Endothelial cell of umbilical vein (primary cell): ENCODE measurements around the gene FIZ1. TPM values are rescaled to one million over a fixed set of nuclear protein-coding genes. Genes with fewer than 3 reads are reported as not detected.

Experiments used
- BruUV-seq: library from RNA; stranded (reverse); fragments of 400-500 nt; replicated peaks from 2 replicates; lab custom pipeline; 2021; lab: Mats Ljungman, UMichigan
- CTCF ChIA-PET: fragments of 300-600, 350-600 bp; sonication (Branson Sonifier 250); formaldehyde crosslinking; loops from one replicate; lab custom pipeline; 2021; ENCODE audit warnings: antibody characterized with exemption, inconsistent platforms; lab: Charles Lee
- POLR2A ChIA-PET: fragments of 300-600, 350-600 bp; sonication (Branson Sonifier 250); formaldehyde crosslinking; loops from one replicate; lab custom pipeline; 2021; ENCODE audit warnings: antibody characterized with exemption, inconsistent platforms; lab: Charles Lee
- DNase-seq: peaks from one replicate; pipeline ENCODE4 v3.0.0-alpha.2; 2011; ENCODE audit warnings: low read depth, low spot score
- FAIRE-seq: peaks from 2 replicates; lab custom pipeline; 2011; peaks lifted over from hg19 to GRCh38; lab: Jason Lieb, UNC
- H2AFZ ChIP-seq: 2 replicates; pipeline ENCODE4 v1.6.0; 2012; ENCODE audit warnings: low read depth, low read length, control low read depth, inconsistent platforms
- H3K27ac ChIP-seq: 2 replicates; pipeline ENCODE4 v1.5.1; 2011; ENCODE audit warnings: low read depth, mild to moderate bottlenecking, control low read depth, low read length, moderate library complexity; ENCODE audit not compliant: insufficient read depth
- H3K27me3 ChIP-seq, 2 experiments: 2 replicates each; pipeline versions ENCODE4 v1.6.0 to v1.6.1; 2011; ENCODE audit warnings: low read length in 2 of 2, mixed read lengths in 1 of 2; ENCODE audit not compliant: control insufficient read depth in 2 of 2, insufficient read depth in 2 of 2
- H3K36me3 ChIP-seq, 2 experiments: 2 replicates in 1 of 2; 3 replicates in 1 of 2; pipeline ENCODE4 v1.5.1; 2011; ENCODE audit warnings: low read length in 2 of 2, mild to moderate bottlenecking in 1 of 2, moderate library complexity in 1 of 2; ENCODE audit not compliant: control insufficient read depth in 2 of 2, insufficient read depth in 2 of 2; ENCODE audit errors: extremely low read depth in 1 of 2
- H3K4me1 ChIP-seq: 3 replicates; pipeline ENCODE4 v1.5.1; 2011; ENCODE audit warnings: mild to moderate bottlenecking, low read length; ENCODE audit not compliant: control insufficient read depth, insufficient read depth; ENCODE audit errors: extremely low read depth
- H3K4me2 ChIP-seq: 2 replicates; pipeline ENCODE4 v1.6.1; 2011; ENCODE audit warnings: low read length, control low read depth, mixed read lengths; ENCODE audit not compliant: insufficient read depth
- H3K4me3 ChIP-seq, 3 experiments: fragments of 200-600 bp in 1 of 3; sonication (generic), shearing (Covaris generic) in 1 of 3; replicated peaks in 1 of 3; 2 replicates each; pipeline ENCODE4 v1.5.1; 2011 to 2016; ENCODE audit warnings: control low read depth in 3 of 3, low read length in 3 of 3, mild to moderate bottlenecking in 2 of 3, inconsistent platforms in 1 of 3, low read depth in 1 of 3, moderate library complexity in 1 of 3; ENCODE audit not compliant: insufficient read depth in 1 of 3
- H3K79me2 ChIP-seq: 2 replicates; pipeline ENCODE4 v1.6.0; 2012; ENCODE audit warnings: low read length, inconsistent platforms; ENCODE audit not compliant: control insufficient read depth, insufficient read depth
- H3K9ac ChIP-seq: replicated peaks from 2 replicates; pipeline ENCODE3; 2011; ENCODE audit warnings: low read length, control low read depth; ENCODE audit not compliant: insufficient read depth; ENCODE audit errors: extremely low read depth
- H3K9me1 ChIP-seq: replicated peaks from 3 replicates; pipeline ENCODE4 v1.6.0; 2011; ENCODE audit warnings: mild to moderate bottlenecking, low read length; ENCODE audit not compliant: control insufficient read depth, insufficient read depth; ENCODE audit errors: extremely low read depth
- H3K9me3 ChIP-seq: replicated peaks from 2 replicates; pipeline ENCODE4 v1.5.1; 2012; ENCODE audit warnings: low read length, inconsistent platforms; ENCODE audit not compliant: control insufficient read depth, insufficient read depth
- H4K20me1 ChIP-seq: replicated peaks from 2 replicates; pipeline ENCODE3; 2011; ENCODE audit warnings: mild to moderate bottlenecking, low read length; ENCODE audit not compliant: control insufficient read depth, insufficient read depth; ENCODE audit errors: extremely low read depth
- EZH2 ChIP-seq: IDR thresholded peaks from 2 replicates; pipeline ENCODE4 v1.6.1; 2012; ENCODE audit warnings: borderline replicate concordance, low read depth, mild to moderate bottlenecking, moderate library complexity, low read length, inconsistent platforms; ENCODE audit not compliant: severe bottlenecking
- FOS ChIP-seq: IDR thresholded peaks from 2 replicates; pipeline ENCODE4 v1.6.1; 2011; ENCODE audit warnings: mild to moderate bottlenecking, low read length, moderate library complexity, borderline replicate concordance; ENCODE audit not compliant: insufficient read depth
- GATA2 ChIP-seq: IDR thresholded peaks from 2 replicates; pipeline ENCODE4 v1.7.0; 2011; ENCODE audit warnings: low read depth, mild to moderate bottlenecking, moderate library complexity, mixed read lengths, low read length; ENCODE audit not compliant: insufficient read length, insufficient read depth
- JUN ChIP-seq: IDR thresholded peaks from 2 replicates; pipeline ENCODE4 v1.6.1; 2011; ENCODE audit warnings: borderline replicate concordance, low read depth; ENCODE audit not compliant: insufficient read length, insufficient read depth
- MYC ChIP-seq: IDR thresholded peaks from one replicate; pipeline ENCODE4 v1.6.1; 2011; ENCODE audit warnings: mild to moderate bottlenecking, low read depth, low read length
- POLR2A ChIP-seq: IDR thresholded peaks from 2 replicates; pipeline ENCODE4 v1.6.1; 2012; ENCODE audit warnings: low read depth, mild to moderate bottlenecking, control low read depth, low read length
- POLR2AphosphoS5 ChIP-seq: IDR thresholded peaks from 2 replicates; pipeline ENCODE4 v1.6.1; 2012; ENCODE audit warnings: low read depth, mild to moderate bottlenecking, control low read depth, low read length, moderate library complexity; ENCODE audit not compliant: insufficient read depth
- dilution Hi-C: fragments of 300-500 bp; cut with MboI; formaldehyde crosslinking; loops from one replicate; pipeline ENCODE4 v1.15.0; 2019; ENCODE audit warnings: low sequenced_read_pairs; ENCODE audit not compliant: extremely low pct_ligation_motif_present
- intact Hi-C: fragments of 100-400 bp; cut with micrococcal nuclease; formaldehyde crosslinking; loops from one replicate; pipeline ENCODE4 v1.10.0; 2022
- polyA plus RNA-seq, 4 experiments: library from polyadenylated mRNA; depleted of rRNA in 3 of 4; stranded (reverse) in 3 of 4; unstranded in 1 of 4; fragments of >200 nt; gene quantifications; 2 replicates each; pipeline versions ENCODE4 v1.2.1 to v1.2.3, GENCODE V29; 2011 to 2012; ENCODE audit warnings: missing spikeins in 1 of 4
- total RNA-seq: library from RNA; stranded (reverse); gene quantifications from 2 replicates; pipeline ENCODE4 v1.2.3, GENCODE V29; 2021
- TF ChIP-seq, protein P1 (sequence below): IDR thresholded peaks from 2 replicates; pipeline ENCODE4 v1.6.1; 2011; ENCODE audit not compliant: insufficient read depth, insufficient read length
- TF ChIP-seq, protein P2 (sequence below), 2 donors: IDR thresholded peaks; 1 replicate in 1 of 2; 2 replicates in 1 of 2; pipeline ENCODE4 v1.5.1; 2011; ENCODE audit warnings: low read length in 2 of 2, mild to moderate bottlenecking in 2 of 2, moderate library complexity in 2 of 2, control low read depth in 1 of 2, inconsistent platforms in 1 of 2, low read depth in 1 of 2; ENCODE audit not compliant: insufficient read depth in 1 of 2; ENCODE audit errors: extremely low read depth in 1 of 2

FIZ1 gene
- total and polyA plus RNA-seq, 2 donors (not counting 3 experiments of a cell fraction or from before 2014, with no cell fraction given), result 6.6 to 15.6 TPM

DNA sequence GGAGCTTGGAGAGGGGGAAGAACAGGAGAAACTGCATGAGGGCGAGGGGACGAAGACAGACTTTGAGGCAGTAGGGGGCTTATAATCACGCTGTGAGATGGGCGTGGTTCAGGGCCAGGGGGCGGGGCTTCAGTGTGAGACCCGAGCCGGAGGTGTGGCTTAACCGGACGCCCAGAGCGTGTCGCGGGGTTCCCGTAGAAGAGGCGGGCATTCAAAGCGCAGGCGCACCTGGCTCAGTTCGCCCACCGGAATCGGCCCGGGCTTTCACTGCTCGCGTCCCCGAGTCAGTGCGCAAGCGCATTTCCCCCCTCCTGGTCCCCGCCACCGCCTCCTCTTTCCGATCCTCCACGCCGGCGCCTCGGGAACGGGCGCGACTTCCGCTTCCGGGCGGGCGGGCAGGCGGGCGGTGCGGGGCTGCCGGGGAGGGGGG, 5.9 kb upstream of the FIZ1 start:
- Histone ChIP-seq H3K9ac (peak overlapping the region; percentile 76), H4K20me1 (no peaks in the 10 kb centered on the region), H3K4me2 (no peak overlapping the region), H3K4me1 (peaks cover 21% of the 10 kb centered on the region), H3K79me2 (peaks cover 24% of the 10 kb centered on the region), H3K27ac (peak overlapping the region; percentile 76), H3K9me3 (no peaks in the 10 kb centered on the region), H3K4me3 (peak overlapping the region in 1 of 3 experiments; percentile 96), H2AFZ (peak overlapping the region; percentile 4), H3K9me1 (no peaks in the 10 kb centered on the region), H3K36me3 (peaks cover 0 to 5% of the 10 kb centered on the region in 2 experiments), H3K27me3 (no peaks in the 10 kb centered on the region)
- intact Hi-C loops, result loop anchor here (1.0 to 10.0 kb wide), 6 partner anchors 19 to 439 kb away; partner anchors contain the start of genes C19orf85, DNAAF3, ISOC2 and PPP6R1
- dilution Hi-C loops, result loop anchor here (10.0 kb wide), 1 partner anchor 90 kb away; no protein-coding TSS in a partner anchor
- FAIRE-seq (peak; percentile 99), DNase-seq (peak; percentile 98)
- BruUV-seq, result no TSS peak
- TF ChIP-seq, protein P1, sequence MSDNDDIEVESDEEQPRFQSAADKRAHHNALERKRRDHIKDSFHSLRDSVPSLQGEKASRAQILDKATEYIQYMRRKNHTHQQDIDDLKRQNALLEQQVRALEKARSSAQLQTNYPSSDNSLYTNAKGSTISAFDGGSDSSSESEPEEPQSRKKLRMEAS, result peak; percentile 42
- TF ChIP-seq JUN (no peak), POLR2A (peak; percentile 59), POLR2AphosphoS5 (peak; percentile 9)
- ChIA-PET CTCF (interaction anchor here (1.0 to 3.8 kb wide), 21 partner anchors 12 to 464 kb away, joined by 3 to 40 read pairs (median 7); partner anchors contain the start of genes NAT14 and ZNF784), POLR2A (interaction anchor here (1.0 to 1.6 kb wide), 4 partner anchors 12 to 49 kb away, joined by 3 to 5 read pairs (median 4); no protein-coding TSS in a partner anchor)

DNA sequence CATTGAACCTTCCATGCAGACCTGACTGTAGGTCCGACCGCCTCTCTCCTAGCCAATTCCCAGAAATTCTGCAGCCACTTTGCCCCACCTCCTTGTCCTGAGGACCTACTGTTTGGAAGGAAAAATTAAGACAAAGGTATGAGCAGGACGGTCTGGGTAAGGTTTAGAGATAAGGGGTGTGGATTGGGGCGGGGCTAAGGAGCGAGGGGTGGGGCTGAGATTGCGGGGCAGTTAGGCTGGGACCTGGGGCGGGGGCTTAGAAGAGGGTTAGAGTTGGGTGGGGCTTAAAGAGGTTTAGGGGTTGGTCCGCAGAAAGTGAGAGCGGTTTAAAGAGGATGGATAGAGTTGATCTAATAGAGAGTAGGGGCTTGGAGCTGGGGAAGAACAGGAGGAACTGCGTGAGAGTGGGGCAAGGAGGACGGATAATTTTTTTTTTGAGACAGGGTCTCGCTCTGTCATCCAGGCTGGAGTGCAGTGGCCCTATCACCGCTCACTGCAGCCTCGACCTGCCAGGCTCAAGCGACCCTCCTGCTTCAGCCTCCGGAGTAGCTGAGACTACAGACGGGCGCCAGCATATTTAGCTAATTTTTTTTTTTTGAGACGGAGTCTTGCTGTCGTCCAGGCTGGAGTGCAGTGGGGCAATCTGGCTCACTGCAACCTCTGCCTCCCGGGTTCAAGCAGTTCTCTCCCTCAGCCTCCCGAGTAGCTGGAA, 4.4 kb upstream of the FIZ1 start:
- POLR2A ChIA-PET, result interaction anchor here (1.2 to 1.4 kb wide), 2 partner anchors 22 to 23 kb away, joined by 3 to 4 read pairs; no protein-coding TSS in a partner anchor
- intact Hi-C loops, result loop anchor here (10.0 kb wide), 2 partner anchors 219 to 349 kb away; partner anchors contain the start of genes PPP6R1, RPL28 and TMEM238
- Histone ChIP-seq H3K9me1 (no peaks in the 10 kb centered on the region), H3K4me1 (peaks cover 21% of the 10 kb centered on the region), H3K79me2 (peaks cover 18% of the 10 kb centered on the region), H3K27me3 (no peaks in the 10 kb centered on the region), H4K20me1 (no peaks in the 10 kb centered on the region), H2AFZ (no peak overlapping the region), H3K36me3 (no peaks in the 10 kb centered on the region), H3K9ac (no peak overlapping the region), H3K4me3 (no peak overlapping the region), H3K9me3 (no peaks in the 10 kb centered on the region), H3K27ac (no peak overlapping the region), H3K4me2 (no peak overlapping the region)
- dilution Hi-C loops, result loop anchor here (10.0 kb wide), 1 partner anchor 89 kb away; no protein-coding TSS in a partner anchor
- DNase-seq, result no peak
- TF ChIP-seq, protein P1, result no peak
- TF ChIP-seq JUN, result no peak
- no peak for TF ChIP-seq FOS
- TF ChIP-seq MYC, result no peak
- TF ChIP-seq POLR2A, result no peak
- TF ChIP-seq POLR2AphosphoS5, result no peak
- no peak for TF ChIP-seq GATA2
- TF ChIP-seq, protein P2, sequence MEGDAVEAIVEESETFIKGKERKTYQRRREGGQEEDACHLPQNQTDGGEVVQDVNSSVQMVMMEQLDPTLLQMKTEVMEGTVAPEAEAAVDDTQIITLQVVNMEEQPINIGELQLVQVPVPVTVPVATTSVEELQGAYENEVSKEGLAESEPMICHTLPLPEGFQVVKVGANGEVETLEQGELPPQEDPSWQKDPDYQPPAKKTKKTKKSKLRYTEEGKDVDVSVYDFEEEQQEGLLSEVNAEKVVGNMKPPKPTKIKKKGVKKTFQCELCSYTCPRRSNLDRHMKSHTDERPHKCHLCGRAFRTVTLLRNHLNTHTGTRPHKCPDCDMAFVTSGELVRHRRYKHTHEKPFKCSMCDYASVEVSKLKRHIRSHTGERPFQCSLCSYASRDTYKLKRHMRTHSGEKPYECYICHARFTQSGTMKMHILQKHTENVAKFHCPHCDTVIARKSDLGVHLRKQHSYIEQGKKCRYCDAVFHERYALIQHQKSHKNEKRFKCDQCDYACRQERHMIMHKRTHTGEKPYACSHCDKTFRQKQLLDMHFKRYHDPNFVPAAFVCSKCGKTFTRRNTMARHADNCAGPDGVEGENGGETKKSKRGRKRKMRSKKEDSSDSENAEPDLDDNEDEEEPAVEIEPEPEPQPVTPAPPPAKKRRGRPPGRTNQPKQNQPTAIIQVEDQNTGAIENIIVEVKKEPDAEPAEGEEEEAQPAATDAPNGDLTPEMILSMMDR (IDR thresholded peaks at IDR 0.05; ENCODE audit: extremely low read depth in 1 of 2, insufficient read depth in 1 of 2, low read depth in 1 of 2, low read length in 2 of 2), result no peak
- TF ChIP-seq EZH2, result no peak
- CTCF ChIA-PET, result interaction anchor here (0.7 to 3.8 kb wide), 6 partner anchors 18 to 463 kb away, joined by 3 to 25 read pairs (median 3); no protein-coding TSS in a partner anchor
- FAIRE-seq, result peak; percentile 56
- no TSS peak for BruUV-seq
